Activated T-cell treated with anti-CD3 and anti-CD28 coated beads for 24 hours (primary cell): ENCODE measurements around the gene DLGAP4.
"Not testable (repeated sequence)": the region's sequence is repeated elsewhere in the genome, so short reads cannot be mapped to it uniquely, and the experiment has no call there.

Experiments
- DNase-seq: peaks from one replicate; pipeline ENCODE4 v3.0.0-alpha.2; 2020; ENCODE audit warnings: low read depth

The DLGAP4 gene

DNA sequence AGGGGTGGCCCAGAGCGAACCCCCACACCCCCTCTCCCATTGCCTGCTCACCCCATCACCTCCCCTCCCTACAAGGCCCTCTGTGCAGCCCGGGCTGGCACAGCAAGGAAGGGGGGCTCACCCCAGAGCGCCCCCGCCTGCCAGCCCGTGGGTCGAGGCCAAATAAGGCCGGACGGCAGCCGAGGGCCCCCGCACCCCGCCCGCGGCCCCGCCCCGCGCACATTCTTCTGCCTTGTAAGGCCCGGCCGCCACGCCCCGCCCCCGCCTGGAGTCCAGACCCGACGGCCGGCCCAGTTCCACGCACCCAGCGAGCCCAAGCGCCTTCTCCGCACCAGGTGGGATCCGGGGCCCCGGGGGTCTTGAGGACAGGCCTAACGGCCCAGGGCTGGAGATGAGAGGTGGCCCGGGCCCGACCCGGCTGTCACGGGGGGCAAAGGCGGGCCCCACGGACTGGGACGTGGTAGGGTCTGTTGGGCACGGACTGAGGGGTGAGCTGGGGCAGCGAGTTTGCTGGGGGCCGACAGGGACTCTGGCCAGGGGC, 235.2 kb downstream of the DLGAP4 start, which contains the start of gene MYL9:
Gene MYL9 (plus strand): TSS at position 293 of the 541 bp plus-strand sequence. CDS start 3,366 bp downstream, outside the sequence.
- no peak for DNase-seq

DNA sequence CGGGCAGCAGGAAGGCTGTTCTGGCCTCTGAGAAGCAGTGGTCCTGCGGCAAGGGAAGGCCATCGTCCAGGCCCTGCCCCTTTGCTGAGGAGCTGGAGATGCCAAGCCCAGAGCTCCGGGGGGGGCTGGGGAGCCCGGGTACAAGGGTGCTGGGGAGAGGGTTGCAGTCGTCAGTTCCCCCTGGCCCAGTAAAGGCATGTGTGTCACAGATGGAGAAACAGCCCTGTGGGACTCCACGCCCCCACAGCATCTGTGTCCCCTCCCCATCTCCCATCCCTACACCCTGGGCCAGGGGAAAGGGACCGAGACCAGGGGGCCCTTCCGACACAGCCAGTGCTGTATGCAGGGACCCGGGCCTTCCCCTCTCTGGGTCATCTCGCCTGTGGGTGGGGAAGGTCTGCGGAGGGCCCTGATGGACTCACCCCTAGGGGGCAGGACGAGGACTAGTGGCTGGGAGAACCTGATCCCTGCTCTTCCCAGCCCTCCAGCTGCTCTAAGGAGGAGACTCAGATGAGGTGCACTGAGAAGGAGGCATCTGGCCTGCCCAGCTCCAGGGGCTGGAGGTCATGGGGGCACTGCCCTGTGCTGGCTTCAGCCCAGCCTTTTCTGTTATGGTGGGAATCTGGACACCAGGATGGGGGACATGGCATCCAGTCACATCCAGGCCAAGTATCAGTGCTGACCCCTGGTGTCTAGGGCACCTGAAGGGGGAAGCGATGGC, 235.8 kb downstream of the DLGAP4 start:
- DNase-seq: no peak

DNA sequence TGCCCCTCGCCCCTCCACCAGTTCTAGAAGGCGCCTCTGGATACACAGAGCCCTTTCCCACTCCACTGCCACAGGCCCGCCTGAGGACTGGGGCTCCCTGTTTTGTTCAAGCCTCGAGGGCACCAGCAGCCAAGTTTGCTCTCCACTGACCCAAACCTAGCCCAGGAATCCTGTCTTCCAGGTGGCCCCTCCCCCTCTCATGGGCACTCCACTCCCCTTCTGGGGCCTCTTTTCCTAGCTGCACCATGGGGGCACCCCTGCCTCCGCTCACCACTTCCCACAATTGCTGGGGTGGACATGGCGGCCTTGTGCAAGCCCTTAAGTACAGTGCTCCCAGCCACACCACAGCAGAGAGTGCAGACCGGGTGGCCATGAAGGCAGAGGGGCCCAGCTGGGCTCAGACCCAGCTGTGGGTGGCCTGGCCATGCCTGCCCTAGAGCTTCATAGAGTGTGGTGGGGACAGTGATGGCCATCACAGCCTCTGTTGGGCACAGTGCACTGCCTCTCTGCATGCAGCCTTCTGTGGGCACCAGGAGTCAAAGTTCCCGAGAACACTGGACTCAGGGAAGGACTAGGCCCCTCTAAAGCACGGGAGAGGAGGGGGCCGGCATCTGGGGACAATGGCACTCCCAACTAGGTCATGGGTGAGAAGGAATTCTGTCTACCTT, 236.5 kb downstream of the DLGAP4 start:
- no peak for DNase-seq

DNA sequence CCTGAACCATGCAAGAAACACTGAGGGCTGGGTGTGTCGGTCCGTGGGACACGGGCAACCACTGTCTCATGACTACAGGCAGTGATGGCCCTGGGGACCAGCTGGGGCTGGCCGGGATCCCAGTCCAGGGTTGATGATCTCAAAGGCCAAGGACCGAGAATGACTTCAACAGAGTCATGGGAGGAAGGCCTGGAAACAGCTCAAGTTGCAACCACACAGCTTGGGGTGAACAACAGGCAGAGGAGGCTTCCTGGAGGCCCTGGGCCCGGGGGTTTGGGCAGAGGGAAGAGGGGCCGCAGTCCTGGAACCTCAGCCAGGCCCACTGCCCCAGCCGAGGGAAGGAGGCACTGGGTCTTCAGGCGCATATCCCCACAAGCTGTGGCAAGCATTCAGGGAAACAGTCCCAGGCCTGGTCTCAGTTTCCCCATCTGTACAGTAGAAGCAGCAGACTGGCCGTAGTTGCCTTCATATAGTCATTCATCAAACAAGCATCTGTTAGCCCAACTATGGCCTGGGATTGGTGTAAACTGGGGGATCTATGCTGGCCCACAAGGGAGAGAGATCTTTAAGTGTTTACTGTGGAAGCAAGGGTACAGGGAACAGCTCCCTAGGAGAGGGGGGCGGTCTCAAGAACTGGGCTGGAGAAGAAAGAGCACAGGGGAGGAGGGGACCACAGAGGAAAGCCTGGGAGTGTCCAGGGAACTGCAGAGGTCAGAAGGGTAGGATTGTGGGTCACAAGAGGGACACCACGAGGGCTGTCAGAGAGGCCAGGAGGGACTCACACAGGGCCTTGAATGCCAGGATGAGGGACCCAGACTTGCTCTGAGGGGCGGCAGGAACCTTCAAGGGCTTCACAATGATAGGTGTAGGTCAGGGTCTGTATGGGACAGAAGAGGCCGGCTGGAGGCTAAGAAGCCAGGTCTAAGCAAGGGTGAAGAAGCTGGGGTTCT, 237.3 kb downstream of the DLGAP4 start:
- DNase-seq: no peak

DNA sequence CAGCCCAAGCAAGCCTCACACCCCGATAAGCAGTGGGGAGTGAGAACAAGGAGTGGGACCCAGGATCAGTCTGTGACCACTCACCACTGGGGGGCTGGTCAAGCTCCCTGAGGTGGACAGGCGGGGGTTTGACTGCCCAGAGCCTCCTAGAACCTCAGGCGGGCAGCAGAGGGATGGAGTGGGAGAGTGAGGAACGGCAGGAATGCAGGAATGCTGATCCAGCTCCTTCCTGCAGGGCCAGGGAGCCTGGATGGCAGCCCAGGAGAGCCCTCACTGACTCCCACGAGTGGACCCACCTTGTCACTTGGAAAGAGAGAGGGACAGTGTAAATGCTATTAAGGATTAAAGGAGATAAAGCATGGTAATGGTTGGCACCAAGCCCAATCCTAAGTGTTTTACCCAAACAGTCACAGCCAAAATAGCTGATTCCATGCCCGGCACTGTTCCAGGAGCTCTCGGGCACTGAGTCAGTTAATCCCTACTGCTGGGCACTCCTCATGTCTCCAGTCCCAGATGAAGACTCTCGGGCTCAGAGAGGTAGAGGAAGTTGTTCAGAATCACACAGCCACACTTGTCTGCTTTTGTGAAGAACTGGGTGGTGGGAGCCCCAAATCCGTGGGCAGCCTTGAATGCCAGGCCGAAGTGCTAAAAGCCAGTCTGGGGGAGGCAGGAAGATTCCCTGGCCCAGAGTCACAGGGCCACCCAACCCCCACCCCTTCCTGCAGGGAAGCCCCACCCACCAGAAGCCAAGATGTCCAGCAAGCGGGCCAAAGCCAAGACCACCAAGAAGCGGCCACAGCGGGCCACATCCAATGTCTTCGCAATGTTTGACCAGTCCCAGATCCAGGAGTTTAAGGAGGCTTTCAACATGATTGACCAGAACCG, 238.2 kb downstream of the DLGAP4 start:
- DNase-seq: no peak

DNA sequence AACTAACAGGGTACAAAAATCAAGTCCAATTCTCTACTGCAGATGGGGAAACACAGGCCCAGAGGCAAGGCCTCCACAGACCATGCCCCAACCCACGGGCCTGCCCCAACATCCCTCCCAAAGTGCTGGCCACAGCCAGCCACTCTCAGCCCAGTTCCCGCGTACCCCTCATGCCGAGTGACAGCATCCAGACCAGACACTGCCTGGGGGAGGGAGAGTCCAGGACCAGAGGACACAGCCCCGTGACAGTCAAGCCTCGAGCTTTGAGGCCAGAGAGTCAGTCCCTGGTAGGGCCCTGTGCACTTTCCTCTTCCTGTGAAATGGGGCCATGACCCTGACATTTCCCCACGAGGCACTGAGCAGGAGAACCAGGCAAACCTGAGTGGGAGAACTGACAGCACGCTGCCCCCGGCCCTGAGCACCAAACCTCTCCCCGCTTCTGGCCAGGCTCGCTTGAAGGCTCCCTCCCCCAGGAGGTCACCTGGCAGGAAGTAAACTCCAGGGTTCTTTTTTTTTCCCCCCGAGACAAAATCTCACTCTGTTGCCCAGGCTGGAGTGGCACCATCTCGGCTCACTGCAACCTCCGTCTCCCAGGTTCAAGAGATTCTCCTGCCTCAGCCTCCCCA, 240.1 kb downstream of the DLGAP4 start:
- DNase-seq: no peak

DNA sequence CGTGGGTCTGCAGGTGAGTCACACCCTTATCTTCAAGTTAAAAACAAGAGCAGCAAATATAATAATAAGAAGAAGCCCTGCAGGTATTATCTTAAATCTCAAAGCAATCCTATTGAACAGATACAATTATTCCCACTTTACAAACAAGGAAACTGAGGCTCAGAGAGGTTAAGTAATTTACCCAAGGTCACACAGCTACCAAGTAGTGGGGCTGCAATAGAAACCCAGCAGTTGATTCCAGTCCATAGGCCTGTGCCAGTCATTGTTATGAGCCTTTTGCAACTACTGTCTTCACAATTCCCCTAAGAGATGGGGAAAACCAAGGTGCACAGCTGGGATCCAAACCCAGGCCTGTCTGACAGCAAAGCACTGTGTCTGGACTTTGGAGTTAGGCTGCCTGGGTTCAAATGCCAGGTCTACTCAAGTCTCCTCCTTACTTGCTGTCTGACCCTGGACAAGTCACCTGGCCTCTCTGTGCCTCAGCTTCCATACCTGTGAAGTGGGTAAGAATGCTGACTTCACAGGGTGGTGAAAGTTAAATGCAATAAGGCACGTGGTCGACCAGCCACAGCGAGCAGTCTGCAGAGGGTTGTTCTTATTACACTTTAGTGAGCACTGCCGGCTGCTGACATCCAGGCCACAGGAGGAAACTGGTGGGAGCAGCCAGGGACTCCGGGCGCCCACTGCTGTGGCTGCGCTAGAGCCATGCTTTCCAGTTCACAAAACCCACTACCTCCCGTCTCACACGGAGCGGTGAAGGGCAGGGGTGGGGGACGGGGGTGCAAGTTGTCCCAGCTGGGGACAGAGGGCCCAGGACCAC, 241.3 kb downstream of the DLGAP4 start:
- no peak for DNase-seq

DNA sequence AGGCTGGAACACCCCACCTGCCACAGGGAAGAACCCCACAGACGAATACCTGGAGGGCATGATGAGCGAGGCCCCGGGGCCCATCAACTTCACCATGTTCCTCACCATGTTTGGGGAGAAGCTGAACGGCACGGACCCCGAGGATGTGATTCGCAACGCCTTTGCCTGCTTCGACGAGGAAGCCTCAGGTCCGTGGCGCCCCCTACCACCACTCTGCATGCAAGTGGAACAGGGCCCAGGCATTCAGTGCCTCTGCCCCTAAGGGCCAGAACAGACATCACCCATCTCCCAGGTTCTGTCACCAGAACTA, 241.8 kb downstream of the DLGAP4 start:
- no peak for DNase-seq

DNA sequence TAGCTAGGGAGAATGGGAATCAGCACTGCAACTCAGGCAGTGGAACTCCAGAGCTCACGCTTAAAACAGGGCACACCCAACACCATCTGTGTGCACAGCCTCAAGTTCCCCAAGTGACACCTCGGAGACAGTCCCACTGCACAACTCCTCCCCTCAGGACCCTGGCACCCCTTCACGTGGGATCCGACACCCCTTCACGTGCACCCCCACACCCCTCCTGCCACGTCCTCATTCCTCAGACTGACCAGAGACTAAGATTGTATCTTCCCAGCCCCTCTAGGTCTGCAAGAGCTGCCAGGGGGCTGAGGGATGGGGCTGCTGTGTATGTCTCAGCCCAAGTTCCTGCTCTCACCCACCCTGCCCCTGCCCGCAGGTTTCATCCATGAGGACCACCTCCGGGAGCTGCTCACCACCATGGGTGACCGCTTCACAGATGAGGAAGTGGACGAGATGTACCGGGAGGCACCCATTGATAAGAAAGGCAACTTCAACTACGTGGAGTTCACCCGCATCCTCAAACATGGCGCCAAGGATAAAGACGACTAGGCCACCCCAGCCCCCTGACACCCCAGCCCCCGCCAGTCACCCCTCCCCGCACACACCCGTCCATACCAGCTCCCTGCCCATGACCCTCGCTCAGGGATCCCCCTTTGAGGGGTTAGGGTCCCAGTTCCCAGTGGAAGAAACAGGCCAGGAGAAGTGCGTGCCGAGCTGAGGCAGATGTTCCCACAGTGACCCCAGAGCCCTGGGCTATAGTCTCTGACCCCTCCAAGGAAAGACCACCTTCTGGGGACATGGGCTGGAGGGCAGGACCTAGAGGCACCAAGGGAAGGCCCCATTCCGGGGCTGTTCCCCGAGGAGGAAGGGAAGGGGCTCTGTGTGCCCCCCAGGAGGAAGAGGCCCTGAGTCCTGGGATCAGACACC, 242.8 kb downstream of the DLGAP4 start:
- DNase-seq: no peak

DNA sequence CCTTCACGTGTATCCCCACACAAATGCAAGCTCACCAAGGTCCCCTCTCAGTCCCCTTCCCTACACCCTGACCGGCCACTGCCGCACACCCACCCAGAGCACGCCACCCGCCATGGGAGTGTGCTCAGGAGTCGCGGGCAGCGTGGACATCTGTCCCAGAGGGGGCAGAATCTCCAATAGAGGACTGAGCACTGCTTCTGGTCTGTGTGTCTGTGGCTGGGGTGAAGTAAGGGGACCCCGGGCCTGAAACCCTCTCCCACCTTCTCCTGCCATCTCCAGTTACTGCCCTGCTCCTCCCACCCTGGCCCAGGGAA, 243.4 kb downstream of the DLGAP4 start:
- DNase-seq: no peak

DNA sequence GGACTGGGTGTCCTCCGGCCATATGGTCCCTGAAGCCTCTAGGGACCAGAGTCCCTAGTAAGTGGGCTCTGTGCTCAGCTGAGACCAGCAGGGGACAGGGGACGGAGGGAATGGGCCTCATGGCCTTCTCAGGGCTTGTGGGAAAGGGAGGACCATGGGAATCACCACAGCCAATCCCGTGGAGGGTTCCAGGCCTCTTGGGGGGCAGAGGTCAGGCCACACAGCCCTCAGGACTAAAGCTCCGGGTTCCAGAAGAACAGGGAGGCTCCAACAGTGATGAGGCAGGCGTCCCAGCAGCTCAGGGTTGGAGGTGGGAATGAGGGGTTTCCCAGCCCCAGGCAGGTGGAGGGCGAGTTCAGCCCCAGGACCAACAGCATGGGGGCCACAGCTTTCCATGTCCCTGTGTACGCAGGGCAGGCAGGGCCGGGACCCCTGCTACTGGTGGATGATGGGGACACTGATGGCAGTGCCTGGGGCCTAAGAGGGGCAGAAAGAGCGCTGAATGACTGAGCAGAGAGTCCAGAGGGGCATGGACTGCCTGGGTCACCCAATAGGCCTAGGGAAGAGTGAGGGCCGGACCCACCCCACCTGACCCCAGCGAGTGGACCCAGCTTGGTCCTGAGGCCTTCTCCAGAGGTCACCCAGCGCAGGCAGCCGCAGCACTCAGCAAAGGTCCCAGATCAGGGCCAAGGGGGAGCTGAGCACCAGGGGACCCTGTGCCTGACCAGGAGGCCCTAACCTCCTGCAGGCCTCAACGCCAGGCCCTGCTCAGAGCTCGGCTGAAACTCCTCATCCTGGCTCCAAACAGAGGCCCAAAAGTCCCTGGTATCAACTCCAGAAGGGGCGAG, 244.0 kb downstream of the DLGAP4 start:
- DNase-seq: no peak

DNA sequence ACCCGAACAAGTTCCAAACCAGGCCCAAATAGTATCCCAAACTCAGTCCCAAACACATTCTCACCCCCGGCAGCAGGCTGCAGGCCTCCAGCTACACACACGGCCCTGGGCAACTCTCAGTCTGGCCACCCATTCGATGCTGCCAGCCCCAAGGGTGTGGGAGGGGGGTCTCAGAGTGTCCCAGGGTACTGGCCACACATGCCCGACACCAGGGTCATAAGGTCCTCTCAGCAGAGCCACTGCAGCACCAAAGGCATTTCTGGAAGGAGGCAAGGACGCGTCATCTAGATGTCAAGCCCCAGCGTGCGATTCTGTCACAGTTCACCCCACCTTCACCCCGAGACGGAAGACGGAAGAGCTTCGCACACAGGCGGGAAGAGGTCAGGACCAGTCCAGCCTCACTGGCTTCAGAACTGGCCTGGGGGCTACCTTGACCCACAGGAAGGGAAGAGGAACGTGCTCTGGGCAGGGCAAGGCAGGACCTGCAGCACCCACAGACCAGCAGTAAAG, 244.7 kb downstream of the DLGAP4 start:
- DNase-seq: no peak

DNA sequence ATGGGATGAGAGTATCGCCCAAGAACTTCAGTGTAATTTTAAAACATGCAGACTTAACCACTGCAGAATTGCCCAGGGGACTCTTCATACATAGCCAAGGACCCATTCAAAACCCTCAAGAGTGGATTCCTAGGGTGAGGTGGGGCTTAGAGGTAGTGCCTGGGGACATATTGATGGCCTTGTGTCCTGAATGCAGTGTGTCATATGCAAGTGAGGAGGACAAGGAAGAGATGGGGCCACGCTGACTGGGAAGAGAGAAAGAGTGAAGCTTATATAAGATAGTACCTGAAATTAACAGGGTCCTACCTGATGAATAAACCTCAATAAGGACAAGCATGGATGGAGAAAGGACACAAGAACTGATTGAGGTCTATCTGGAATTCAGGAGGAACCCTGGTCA, 249.1 kb downstream of the DLGAP4 start:
- no peak for DNase-seq

DNA sequence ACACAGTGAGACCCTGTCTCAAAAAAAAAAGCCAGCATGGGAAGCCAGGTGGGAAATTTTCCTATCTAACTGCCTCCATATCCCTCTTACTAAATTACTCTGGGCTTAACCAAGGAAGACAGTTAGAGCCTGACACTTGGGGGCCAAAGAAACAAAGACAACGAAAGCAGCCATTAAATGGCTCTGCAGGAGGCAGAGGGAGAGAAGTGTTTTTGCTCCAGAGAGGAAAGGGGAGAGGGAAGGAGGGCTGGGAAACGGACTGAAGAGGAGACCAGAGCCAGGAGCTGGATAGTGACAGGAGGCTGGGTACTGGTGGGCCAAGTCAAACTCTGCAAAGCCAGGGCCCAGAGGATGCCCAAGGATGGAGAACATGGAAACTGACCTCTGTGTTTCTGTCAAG, 256.6 kb downstream of the DLGAP4 start:
- DNase-seq: no peak

DNA sequence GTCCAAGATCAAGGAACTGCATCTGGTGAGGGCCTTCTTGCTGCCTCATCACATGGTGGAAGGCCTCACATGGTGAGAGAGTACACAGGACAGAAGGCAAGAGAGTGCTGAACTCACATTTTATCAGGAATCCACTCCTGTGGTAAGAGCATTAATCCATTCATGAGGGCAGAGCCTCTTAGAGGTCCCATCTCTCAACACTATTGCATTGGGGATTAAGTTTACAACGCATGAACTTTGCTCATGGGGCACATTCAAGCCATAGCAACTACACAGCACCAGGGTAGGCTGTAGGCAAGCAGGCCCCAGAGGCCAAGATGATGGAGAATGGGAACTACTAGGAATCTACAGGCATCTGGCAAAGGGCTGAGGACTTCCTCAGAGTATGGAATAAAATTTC, 257.2 kb downstream of the DLGAP4 start:
- no peak for DNase-seq

DNA sequence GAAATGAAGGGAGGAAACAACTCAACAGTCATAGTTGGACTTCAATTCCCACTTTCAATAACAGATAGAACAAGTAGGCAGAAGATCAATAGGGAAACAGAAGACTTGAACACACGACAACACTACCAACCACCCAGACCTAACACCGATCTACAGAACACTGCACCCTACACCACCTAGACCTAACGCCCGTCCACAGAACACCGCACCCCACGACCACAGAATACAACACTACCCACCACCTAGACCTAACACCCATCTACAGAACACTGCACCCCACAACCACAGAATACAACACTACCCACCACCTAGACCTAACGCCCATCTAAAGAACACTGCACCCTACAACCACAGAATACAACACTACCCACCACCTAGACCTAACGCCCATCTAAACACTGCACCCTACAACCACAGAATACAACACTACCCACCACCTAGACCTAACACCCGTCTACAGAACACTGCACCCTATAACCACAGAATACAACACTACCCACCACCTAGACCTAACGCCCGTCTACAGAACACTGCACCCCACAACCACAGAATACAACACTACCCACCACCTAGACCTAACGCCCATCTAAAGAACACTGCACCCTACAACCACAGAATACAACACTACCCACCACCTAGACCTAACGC, 258.1 kb downstream of the DLGAP4 start:
- DNase-seq: not testable (repeated sequence)

DNA sequence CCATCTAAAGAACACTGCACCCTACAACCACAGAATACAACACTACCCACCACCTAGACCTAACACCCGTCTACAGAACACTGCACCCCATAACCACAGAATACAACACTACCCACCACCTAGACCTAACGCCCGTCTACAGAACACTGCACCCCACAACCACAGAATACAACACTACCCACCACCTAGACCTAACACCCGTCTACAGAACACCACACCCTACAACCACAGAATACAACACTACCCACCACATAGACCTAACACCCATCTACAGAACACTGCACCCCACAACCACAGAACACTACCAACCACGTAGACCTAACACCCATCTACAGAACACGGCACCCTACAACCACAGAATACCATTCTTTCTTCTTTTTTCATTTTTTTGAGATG, 258.6 kb downstream of the DLGAP4 start:
- not testable (repeated sequence) for DNase-seq

DNA sequence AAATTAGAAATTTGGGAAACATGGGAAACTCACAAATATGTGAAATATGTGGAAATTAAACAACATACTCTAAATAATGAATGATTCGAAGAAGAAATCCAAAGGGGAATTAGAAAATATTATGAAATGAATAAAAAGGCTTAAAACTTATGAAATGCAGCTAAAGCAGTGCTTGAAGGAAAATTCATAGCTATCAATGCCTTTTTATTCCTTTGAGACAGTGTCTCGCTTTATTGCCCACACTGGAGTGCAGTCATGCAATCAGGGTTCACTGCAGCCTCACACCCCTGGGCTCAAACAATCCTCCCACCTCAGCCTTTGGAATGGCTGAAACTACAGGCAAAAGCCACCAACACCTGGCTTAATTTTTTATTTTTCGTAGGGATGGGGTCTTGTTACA, 259.4 kb downstream of the DLGAP4 start:
- DNase-seq: no peak
